ENCODE results near the gene ZDHHC18.

The ZDHHC18 gene

GRCh38 chr1:26826261-26827105 lies at the start of gene ZDHHC18:
Gene ZDHHC18, plus strand, starts transcription at chr1:26826688. Its CDS starts 117 bp downstream, at chr1:26826805.
- peak in 1 of 2 donors; percentile 36 for DNase-seq (ENCODE audit: low read depth in 2 of 2, low spot score in 1 of 2)

DNA sequence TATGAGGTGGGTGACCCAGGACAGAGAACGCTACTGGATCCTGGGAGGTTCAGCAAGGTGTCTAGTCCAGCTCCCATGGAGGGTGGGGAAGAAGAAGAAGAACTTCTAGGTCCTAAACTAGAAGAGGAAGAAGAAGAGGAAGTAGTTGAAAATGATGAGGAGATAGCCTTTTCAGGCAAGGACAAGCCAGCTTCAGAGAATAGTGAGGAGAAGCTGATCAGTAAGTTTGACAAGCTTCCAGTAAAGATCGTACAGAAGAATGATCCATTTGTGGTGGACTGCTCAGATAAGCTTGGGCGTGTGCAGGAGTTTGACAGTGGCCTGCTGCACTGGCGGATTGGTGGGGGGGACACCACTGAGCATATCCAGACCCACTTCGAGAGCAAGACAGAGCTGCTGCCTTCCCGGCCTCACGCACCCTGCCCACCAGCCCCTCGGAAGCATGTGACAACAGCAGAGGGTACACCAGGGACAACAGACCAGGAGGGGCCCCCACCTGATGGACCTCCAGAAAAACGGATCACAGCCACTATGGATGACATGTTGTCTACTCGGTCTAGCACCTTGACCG lies 47.3 kb upstream of the ZDHHC18 start:
- no peak for DNase-seq (ENCODE audit: low read depth in 2 of 2, low spot score in 1 of 2)

DNA sequence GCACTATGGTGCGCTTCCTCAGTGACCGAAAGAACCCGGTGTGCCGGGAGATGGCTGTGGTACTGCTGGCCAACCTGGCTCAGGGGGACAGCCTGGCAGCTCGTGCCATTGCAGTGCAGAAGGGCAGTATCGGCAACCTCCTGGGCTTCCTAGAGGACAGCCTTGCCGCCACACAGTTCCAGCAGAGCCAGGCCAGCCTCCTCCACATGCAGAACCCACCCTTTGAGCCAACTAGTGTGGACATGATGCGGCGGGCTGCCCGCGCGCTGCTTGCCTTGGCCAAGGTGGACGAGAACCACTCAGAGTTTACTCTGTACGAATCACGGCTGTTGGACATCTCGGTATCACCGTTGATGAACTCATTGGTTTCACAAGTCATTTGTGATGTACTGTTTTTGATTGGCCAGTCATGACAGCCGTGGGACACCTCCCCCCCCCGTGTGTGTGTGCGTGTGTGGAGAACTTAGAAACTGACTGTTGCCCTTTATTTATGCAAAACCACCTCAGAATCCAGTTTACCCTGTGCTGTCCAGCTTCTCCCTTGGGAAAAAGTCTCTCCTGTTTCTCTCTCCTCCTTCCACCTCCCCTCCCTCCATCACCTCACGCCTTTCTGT lies 46.0 kb upstream of the ZDHHC18 start:
- DNase-seq (ENCODE audit: low read depth in 2 of 2, low spot score in 1 of 2), result no peak

- no peak for DNase-seq (ENCODE audit: low read depth in 2 of 2, low spot score in 1 of 2)
These were observed 45.2 kb upstream of the ZDHHC18 start for GRCh38 chr1:26781206-26781825.

DNA sequence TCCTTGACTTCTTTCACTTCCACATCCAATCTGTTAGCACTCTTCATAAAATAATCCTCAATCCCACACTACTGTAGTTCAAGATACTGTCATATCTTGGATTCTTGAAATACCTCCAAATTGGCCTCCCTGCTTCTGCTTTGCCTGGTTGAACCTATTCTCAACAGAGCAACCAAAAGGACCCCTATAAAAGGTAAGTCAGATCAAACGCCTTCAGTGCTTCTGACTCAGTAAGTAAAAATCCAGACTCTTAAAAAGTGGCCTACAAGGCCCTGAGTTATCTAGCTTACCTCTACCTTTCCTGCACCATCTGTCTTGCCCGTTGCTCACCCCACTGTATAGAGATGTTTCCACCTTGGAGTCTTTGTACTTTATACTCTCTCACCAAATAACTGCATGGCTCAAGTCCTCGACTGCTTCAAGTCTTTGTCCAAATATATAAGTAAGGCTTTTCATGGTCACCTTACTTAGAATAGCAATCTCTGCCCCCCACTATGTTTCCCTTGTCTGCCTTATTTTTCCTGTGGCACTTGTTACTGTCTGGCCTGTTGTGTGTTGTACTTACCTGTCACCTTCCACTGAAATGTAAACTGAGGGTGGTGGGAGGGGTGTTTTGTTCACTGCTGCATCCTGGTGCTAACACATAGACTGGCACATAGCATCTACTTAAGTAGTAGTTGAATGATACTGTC lies 43.8 kb upstream of the ZDHHC18 start:
- no peak for DNase-seq (ENCODE audit: low read depth in 2 of 2, low spot score in 1 of 2)

DNA sequence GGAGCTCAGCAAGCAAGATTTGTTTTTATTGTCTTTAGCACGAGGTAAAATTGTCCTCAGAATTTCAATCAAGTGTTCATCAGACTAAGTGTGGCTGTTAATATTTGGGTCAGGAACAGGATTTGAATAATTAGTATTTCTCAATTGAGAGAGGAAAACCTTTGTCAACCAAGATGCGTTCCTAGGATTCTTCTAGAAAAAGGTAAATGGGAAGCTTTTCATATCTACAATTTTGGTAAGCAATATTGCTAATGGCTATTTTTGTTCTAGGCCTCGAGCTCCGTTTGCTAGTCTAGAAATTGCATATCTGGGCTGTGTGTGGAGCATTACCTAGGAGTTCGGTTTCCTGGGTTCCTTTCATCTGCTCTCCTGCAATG lies 42.9 kb upstream of the ZDHHC18 start:
- DNase-seq (ENCODE audit: low read depth in 2 of 2, low spot score in 1 of 2), result no peak

DNA sequence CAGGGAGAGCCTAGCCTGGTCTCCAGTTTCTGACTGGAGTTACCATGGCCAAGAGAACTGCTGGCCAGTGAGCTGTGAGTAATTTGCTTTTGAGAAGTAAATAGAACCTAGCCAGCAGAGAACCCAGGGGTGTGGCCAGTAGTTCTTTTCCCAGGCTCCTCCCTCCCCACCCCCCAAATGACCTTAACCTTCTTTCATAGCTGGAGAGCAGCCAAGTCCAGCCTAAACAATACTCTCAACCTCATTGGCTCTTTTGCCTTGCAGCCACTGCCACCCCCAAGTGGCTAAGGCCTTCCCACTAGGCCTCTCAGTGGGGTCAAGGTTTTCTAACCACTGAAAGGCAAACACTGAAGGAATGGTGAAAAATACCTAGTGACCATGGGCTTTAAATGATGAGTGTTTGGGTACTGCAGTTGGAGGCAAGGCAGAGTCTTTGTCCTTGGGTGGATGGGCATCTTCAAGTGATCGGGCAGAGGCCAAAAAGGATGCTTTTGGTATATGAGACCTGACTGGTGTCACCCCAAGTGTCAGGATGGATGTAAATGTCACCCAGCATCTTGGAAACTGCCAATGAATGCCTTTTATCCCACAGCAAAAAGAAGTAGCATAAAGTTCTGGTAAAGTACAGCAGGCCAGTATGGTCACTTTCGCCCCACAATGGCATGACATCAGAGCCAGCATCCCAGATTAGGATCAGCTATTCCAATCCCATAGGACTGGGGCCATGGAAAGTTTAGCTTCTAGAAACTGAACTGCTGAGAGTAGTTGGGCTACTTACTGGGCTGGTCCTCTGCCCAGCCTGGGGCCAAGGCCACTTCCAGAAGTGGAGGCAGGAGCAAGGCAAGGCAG lies 42.2 kb upstream of the ZDHHC18 start:
- no peak for DNase-seq (ENCODE audit: low read depth in 2 of 2, low spot score in 1 of 2)

GRCh38 chr1:26784886-26785285 lies 41.6 kb upstream of the ZDHHC18 start:
- DNase-seq (ENCODE audit: low read depth in 2 of 2, low spot score in 1 of 2), result no peak

DNA sequence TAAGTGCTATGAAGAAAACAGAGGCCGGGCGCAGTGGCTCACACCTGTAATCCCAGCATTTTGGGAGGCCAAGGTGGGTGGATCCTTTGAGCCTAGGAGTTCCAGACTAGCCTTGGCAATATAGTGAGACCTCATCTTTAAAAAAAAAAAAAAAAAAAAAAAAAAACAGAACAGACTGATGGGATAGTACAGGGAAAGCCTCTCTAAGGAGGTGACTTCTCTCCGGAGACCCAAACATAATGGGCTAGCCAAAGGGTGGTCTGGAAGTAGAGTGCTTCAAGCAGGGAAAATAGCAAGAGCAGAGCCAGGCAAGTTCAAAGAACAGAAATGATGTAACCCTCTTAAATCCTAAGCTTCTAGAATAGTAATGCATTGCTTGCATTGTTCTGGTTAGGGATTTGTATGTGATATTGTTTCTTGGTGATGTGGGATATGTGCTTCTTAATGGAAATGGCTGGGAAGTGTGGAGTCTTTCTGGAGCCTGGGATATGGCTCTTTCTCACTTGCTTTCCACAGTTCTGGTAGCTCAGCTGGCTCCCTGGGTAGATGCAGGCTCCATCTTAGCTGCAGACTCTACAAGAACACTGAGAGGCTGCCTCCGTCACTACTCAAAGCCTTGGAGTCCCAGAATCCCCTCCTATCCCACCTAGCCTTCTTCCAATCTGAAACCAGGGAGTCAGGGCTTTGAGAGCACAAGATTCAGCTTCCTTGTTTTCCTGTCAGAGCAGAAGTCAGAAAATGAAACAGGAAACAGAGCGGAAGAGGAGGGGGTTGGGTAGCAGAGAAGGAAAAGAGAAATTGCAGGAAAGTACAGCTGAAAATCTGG lies 40.7 kb upstream of the ZDHHC18 start:
- no peak for DNase-seq (ENCODE audit: low read depth in 2 of 2, low spot score in 1 of 2)

DNA sequence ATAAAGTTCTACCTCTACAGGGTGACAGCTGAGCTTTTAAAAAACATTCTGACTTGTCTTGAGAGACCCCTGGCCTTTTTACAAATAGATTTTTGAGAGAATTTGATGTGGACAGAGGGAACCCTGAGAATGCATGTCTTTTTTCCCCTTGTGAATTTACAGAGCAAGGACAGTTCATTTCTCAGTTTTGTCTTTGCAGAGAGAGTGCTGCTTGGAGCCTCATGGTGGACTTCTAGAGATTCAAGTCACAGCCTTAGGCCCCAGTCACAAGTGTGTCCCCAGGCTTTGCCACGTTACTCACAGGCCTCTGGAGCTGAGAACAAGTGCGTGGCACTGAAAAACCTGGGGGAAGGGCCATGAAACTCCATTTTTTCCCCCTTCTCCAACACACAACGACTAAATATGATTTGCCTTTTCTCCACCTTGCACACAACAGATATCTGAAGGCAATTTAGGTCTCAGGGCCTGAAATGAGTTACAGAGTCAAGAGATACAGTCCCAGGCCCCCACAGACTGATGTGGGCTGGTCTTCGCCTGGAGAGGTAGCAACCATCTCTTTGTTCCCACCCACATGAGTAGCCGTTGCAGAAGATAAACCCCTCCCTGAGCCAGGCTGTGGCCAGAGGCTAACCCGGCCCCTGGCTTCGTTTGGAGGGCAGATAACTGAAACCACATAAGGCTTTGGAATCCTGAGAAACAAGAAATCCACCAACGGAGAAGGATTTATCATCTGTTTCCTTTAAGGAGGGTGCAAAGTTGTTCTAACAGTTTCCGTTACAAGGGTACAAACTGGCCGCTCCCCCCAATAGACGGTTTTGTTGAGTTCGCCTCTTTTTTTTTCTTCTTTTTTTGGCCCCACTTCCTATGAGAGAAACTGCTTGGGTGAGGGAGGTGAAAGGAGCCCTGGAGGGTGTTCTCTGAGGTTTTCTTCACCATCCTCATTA lies 39.8 kb upstream of the ZDHHC18 start:
- DNase-seq (ENCODE audit: low read depth in 2 of 2, low spot score in 1 of 2), result no peak

GRCh38 chr1:26787381-26787705 lies 39.1 kb upstream of the ZDHHC18 start:
- DNase-seq (ENCODE audit: low read depth in 2 of 2, low spot score in 1 of 2), result peak; percentile 44 to 60

GRCh38 chr1:26787706-26788514 lies 38.6 kb upstream of the ZDHHC18 start, which contains the start of gene PIGV:
Gene PIGV, plus strand, starts transcription at chr1:26787950. Its CDS starts 2,866 bp downstream, at chr1:26790816.
- peak; percentile 68 to 71 for DNase-seq (ENCODE audit: low read depth in 2 of 2, low spot score in 1 of 2)

DNA sequence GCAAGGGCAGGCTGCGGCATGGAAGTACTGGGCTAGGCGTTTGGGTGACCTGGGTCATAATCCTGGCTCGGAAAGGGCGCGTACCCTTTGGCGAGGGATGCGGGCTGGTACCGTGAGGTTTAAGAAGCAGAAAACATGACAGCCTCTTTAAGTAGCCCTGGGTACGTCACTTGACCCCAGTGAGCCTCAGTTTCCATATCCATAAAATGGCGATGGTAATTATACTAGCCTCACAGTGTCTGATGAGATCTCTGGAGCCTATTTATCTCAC lies 38.0 kb upstream of the ZDHHC18 start:
- no peak for DNase-seq (ENCODE audit: low read depth in 2 of 2, low spot score in 1 of 2)

GRCh38 chr1:26788836-26789611 lies 37.5 kb upstream of the ZDHHC18 start:
- peak; percentile 73 to 76 for DNase-seq (ENCODE audit: low read depth in 2 of 2, low spot score in 1 of 2)

GRCh38 chr1:26789612-26789865 lies 36.9 kb upstream of the ZDHHC18 start:
- DNase-seq (ENCODE audit: low read depth in 2 of 2, low spot score in 1 of 2), result no peak

- DNase-seq (ENCODE audit: low read depth in 2 of 2, low spot score in 1 of 2), result no peak
These were observed 36.6 kb upstream of the ZDHHC18 start for GRCh38 chr1:26789931-26790330.

- DNase-seq (ENCODE audit: low read depth in 2 of 2, low spot score in 1 of 2), result no peak
These were observed 35.9 kb upstream of the ZDHHC18 start for GRCh38 chr1:26790551-26790953.

All from stimulated activated CD8-positive, alpha-beta memory T cell treated with anti-CD3 and anti-CD28 coated beads, Interleukin-4, amount 100 ng/mL, for 4 hours (primary cell).